DOHH2 (cell line): ENCODE data around the gene KCTD11.

ENCODE experiments used
- H3F3A ChIP-seq: fragments of 200-600 bp; sonication (generic), shearing (Covaris generic); 2 replicates; pipeline ENCODE4 v1.6.0; 2016; ENCODE audit warnings: antibody characterized with exemption, mild to moderate bottlenecking; ENCODE audit not compliant: control insufficient read depth, insufficient read depth
- H3K27ac ChIP-seq: fragments of 200-600 bp; sonication (generic); 2 replicates; pipeline ENCODE4 v1.5.1; 2014; ENCODE audit warnings: low read depth, mild to moderate bottlenecking, low read length, moderate library complexity
- H3K27me3 ChIP-seq: fragments of 200-600 bp; sonication (generic); 2 replicates; pipeline ENCODE4 v1.6.1; 2014; ENCODE audit warnings: mild to moderate bottlenecking, low read length, mixed read lengths; ENCODE audit not compliant: control insufficient read depth
- H3K36me3 ChIP-seq: fragments of 200-600 bp; sonication (generic); 2 replicates; pipeline ENCODE4 v1.6.1; 2014; ENCODE audit warnings: mild to moderate bottlenecking, low read length, moderate library complexity, mixed read lengths; ENCODE audit not compliant: control insufficient read depth
- H3K4me1 ChIP-seq: fragments of 200-600 bp; sonication (generic); 2 replicates; pipeline ENCODE4 v1.6.1; 2014; ENCODE audit warnings: mild to moderate bottlenecking, low read length, mixed read lengths; ENCODE audit not compliant: control insufficient read depth
- H3K4me2 ChIP-seq: fragments of 200-600 bp; sonication (generic); 2 replicates; pipeline ENCODE4 v1.6.0; 2014; ENCODE audit warnings: mild to moderate bottlenecking, low read length, moderate library complexity
- H3K4me3 ChIP-seq: fragments of 200-600 bp; sonication (generic); 2 replicates; pipeline ENCODE4 v1.5.1; 2014; ENCODE audit warnings: mild to moderate bottlenecking, low read length, mixed read lengths
- H3K79me2 ChIP-seq: fragments of 200-600 bp; sonication (generic); 2 replicates; pipeline ENCODE4 v1.6.1; 2014; ENCODE audit warnings: mild to moderate bottlenecking, low read length, mixed read lengths; ENCODE audit not compliant: control insufficient read depth
- H3K9me2 ChIP-seq: fragments of 200-600 bp; sonication (generic); replicated peaks from 2 replicates; pipeline ENCODE4 v1.6.1; 2014; ENCODE audit warnings: mild to moderate bottlenecking, low read length, mixed read lengths; ENCODE audit not compliant: control insufficient read depth
- H3K9me3 ChIP-seq: fragments of 200-600 bp; sonication (generic); 2 replicates; pipeline ENCODE4 v1.6.1; 2014; ENCODE audit warnings: antibody characterized with exemption, low read length, mixed read lengths; ENCODE audit not compliant: control insufficient read depth, insufficient read depth
- H4K20me1 ChIP-seq: fragments of 200-600 bp; sonication (generic); 2 replicates; pipeline ENCODE4 v1.6.0; 2014; ENCODE audit warnings: low read depth, mild to moderate bottlenecking, antibody characterized with exemption, low read length, moderate library complexity; ENCODE audit not compliant: control insufficient read depth, insufficient read depth
- CTCF ChIP-seq: fragments of 200-600 bp; sonication (generic); IDR thresholded peaks from one replicate; pipeline ENCODE4 v1.5.1; 2014; ENCODE audit warnings: antibody characterized with exemption, mild to moderate bottlenecking, low read depth, low read length; ENCODE audit not compliant: poor library complexity, severe bottlenecking
- EZH2phosphoT487 ChIP-seq: fragments of 200-600 bp; sonication (generic); IDR thresholded peaks from 2 replicates; pipeline ENCODE4 v1.6.1; 2017; ENCODE audit warnings: borderline replicate concordance, mild to moderate bottlenecking, antibody characterized with exemption, low read length, moderate library complexity, mixed read lengths

The KCTD11 gene

GRCh38 chr17:7348478-7349242 lies 3.3 kb upstream of the KCTD11 start:
- H4K20me1 ChIP-seq, result no peaks in the 10 kb centered on the region; the same call in 1 of the 2 replicates
- TF ChIP-seq CTCF (no peak), EZH2phosphoT487 (no peak)

GRCh38 chr17:7352503-7352889 lies 534 bp downstream of the KCTD11 start:
- TF ChIP-seq CTCF (peak; percentile 51), EZH2phosphoT487 (no peak)
- Histone ChIP-seq H3F3A (peaks cover 3% of the 10 kb centered on the region; the same call in 1 of the 2 replicates), H3K27ac (no peak overlapping the region), H3K9me2 (no peaks in the 10 kb centered on the region), H3K4me3 (peak overlapping the region; percentile 76), H3K4me1 (peaks cover 23% of the 10 kb centered on the region), H3K4me2 (peak overlapping the region; percentile 80), H3K9me3 (no peaks in the 10 kb centered on the region), H3K36me3 (peaks cover 19% of the 10 kb centered on the region), H3K79me2 (no peaks in the 10 kb centered on the region), H4K20me1 (no peaks in the 10 kb centered on the region), H3K27me3 (no peaks in the 10 kb centered on the region)

More at GRCh38 chr17:7348478-7349242, 3.3 kb upstream of the KCTD11 start:
- no peak overlapping the region for H3K4me3 ChIP-seq
- no peak overlapping the region for H3K27ac ChIP-seq
- H3K4me2 ChIP-seq, result no peak overlapping the region
- no peaks in the 10 kb centered on the region for H3K79me2 ChIP-seq
- H3K4me1 ChIP-seq, result peaks cover 17% of the 10 kb centered on the region
- peaks cover 4% of the 10 kb centered on the region; the same call in 1 of the 2 replicates for H3F3A ChIP-seq
- no peaks in the 10 kb centered on the region for H3K27me3 ChIP-seq
- H3K9me3 ChIP-seq, result no peaks in the 10 kb centered on the region
- peaks cover 40% of the 10 kb centered on the region for H3K36me3 ChIP-seq
- H3K9me2 ChIP-seq, result no peaks in the 10 kb centered on the region

DNA sequence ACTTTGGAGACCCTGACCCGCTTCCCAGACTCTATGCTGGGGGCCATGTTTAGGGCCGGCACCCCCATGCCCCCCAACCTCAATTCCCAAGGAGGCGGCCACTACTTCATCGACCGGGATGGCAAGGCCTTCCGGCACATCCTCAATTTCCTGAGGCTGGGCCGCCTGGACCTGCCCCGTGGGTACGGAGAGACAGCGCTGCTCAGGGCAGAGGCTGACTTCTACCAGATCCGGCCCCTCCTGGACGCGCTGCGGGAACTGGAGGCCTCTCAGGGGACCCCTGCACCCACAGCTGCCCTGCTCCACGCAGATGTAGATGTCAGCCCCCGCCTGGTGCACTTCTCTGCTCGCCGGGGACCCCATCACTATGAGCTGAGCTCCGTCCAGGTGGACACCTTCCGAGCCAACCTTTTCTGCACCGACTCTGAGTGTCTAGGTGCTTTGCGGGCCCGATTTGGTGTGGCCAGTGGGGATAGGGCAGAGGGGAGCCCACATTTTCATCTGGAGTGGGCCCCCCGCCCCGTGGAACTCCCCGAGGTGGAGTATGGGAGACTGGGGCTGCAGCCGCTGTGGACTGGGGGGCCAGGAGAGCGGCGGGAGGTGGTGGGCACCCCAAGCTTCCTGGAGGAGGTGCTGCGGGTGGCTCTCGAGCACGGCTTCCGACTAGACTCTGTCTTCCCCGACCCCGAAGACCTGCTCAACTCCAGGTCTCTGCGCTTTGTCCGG lies 1.1 kb downstream of the KCTD11 start:
- Histone ChIP-seq H3K27me3 (no peaks in the 10 kb centered on the region), H3K4me1 (peaks cover 23% of the 10 kb centered on the region), H3K79me2 (no peaks in the 10 kb centered on the region), H3K9me3 (no peaks in the 10 kb centered on the region), H3K9me2 (no peaks in the 10 kb centered on the region), H3K4me3 (peak overlapping the region; percentile 76; the same call in 1 of the 2 replicates), H3K36me3 (peaks cover 13% of the 10 kb centered on the region), H3F3A (peaks cover 3% of the 10 kb centered on the region; the same call in 1 of the 2 replicates), H3K27ac (no peak overlapping the region), H3K4me2 (peak overlapping the region; percentile 80), H4K20me1 (no peaks in the 10 kb centered on the region)
- TF ChIP-seq EZH2phosphoT487, result no peak
- no peak for TF ChIP-seq CTCF
